ENCODE results near the gene TIGD6. TPM values are rescaled to one million over a fixed set of nuclear protein-coding genes. Genes with fewer than 3 reads are reported as not detected.
"Not testable (repeated sequence)": the region's sequence is repeated elsewhere in the genome, so short reads cannot be mapped to it uniquely, and the experiment has no call there.

TIGD6 gene
- total and polyA plus RNA-seq, 9 of the 15 experiments (the other 6 are each of a cell fraction or from before 2014, with no cell fraction given) = 1.8 to 6.3 (median 3.9) TPM

GRCh38 chr5:149943177-149943949 is 57.1 kb downstream of the TIGD6 start (continued):
- TF ChIP-seq ZNF639 (CRISPR knock-in tag; conservative IDR thresholded peaks at IDR 0.05 in 1 of 2, IDR thresholded peaks at IDR 0.05 in 1 of 2) (peak in 1 of 2 experiments; percentile 67; a peak in 1 of 4 replicates), ZNF766 (CRISPR knock-in tag; conservative IDR thresholded peaks at IDR 0.05) (peak; percentile 46; the same call in 1 of the 2 replicates), ZNF41 (CRISPR knock-in tag; conservative IDR thresholded peaks at IDR 0.05) (peak; percentile 66; the same call in 1 of the 2 replicates), NR2C1 (tag; IDR thresholded peaks at IDR 0.05) (peak; percentile 48; the same call in 1 of the 2 replicates), ZNF175 (CRISPR knock-in tag; IDR thresholded peaks at IDR 0.05; ENCODE audit: low read depth) (0 out of 2 replicates have a peak, but pooled peaks have one; percentile 19), MECOM (CRISPR knock-in tag; IDR thresholded peaks at IDR 0.05) (peak; percentile 62; the same call in 1 of the 2 replicates), MEF2D (tag; conservative IDR thresholded peaks at IDR 0.05; ENCODE audit: low read depth) (peak; percentile 55; the same call in 1 of the 2 replicates), ZNF311 (CRISPR knock-in tag; IDR thresholded peaks at IDR 0.05) (peak; percentile 92), ZBTB17 (CRISPR knock-in tag; IDR thresholded peaks at IDR 0.05) (0 out of 2 replicates have a peak, but pooled peaks have one; percentile 39), ZKSCAN8 (CRISPR knock-in tag; IDR thresholded peaks at IDR 0.05) (0 out of 2 replicates have a peak, but pooled peaks have one; percentile 35), HINFP (tag; conservative IDR thresholded peaks at IDR 0.05; ENCODE audit: low read depth) (peak; percentile 75), ATF1 (tag; IDR thresholded peaks at IDR 0.05) (peak; percentile 43), ID3 (CRISPR knock-in tag; IDR thresholded peaks at IDR 0.05) (0 out of 2 replicates have a peak, but pooled peaks have one; percentile 50), ID3 (tag; IDR thresholded peaks at IDR 0.05) (peak; percentile 78; the same call in 1 of the 2 replicates), ZNF197 (CRISPR knock-in tag; IDR thresholded peaks at IDR 0.05; ENCODE audit: low read depth) (peak; percentile 81; the same call in 1 of the 2 replicates), ZNF668 (CRISPR knock-in tag; IDR thresholded peaks at IDR 0.05) (peak; percentile 78; the same call in 1 of the 2 replicates), DDX20 (tag; IDR thresholded peaks at IDR 0.05; ENCODE audit: low read depth) (peak; percentile 75; the same call in 1 of the 2 replicates)
- TF ChIP-seq NR2C1 (IDR thresholded peaks at IDR 0.05); ATF1 (CRISPR knock-in tag; IDR thresholded peaks at IDR 0.05): not testable (repeated sequence)
